Measurements from ENCODE around the gene COX6A2.

DNA sequence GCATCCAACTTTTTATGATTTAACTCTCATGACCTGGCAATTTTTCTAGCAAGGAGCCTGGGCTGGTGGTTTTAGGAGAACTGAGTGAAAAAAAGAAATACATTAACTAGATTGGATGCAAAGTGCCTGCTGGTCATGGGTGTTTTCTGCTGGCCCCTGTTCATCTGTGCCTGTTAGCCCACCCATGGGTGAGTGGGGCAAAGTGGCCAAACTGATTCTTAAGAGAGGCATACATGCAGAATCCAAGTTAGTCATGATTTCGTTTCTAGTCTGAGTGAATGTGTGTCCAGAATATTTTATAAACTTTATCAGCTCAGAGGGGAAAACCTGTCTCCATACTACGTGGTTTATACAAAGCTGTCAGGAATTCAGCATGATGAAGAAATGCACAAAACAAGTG, 39.6 kb downstream of the COX6A2 start:
- TF ChIP-seq CTCF (conservative IDR thresholded peaks at IDR 0.05; ENCODE audit: low read depth in 2 of 2) (no peak), ZNF331 (CRISPR knock-in tag; IDR thresholded peaks at IDR 0.05; ENCODE audit: low read depth) (no peak), EZH2 (IDR thresholded peaks at IDR 0.05; ENCODE audit: low read depth, unreplicated experiment) (no peak), ZNF114 (CRISPR knock-in tag; IDR thresholded peaks at IDR 0.05) (no peak), EZH2phosphoT487 (IDR thresholded peaks at IDR 0.05; ENCODE audit: unreplicated experiment) (no peak)

All from GM23338 (cell line).